Measurements from ENCODE around the gene AVP.

The AVP gene

DNA sequence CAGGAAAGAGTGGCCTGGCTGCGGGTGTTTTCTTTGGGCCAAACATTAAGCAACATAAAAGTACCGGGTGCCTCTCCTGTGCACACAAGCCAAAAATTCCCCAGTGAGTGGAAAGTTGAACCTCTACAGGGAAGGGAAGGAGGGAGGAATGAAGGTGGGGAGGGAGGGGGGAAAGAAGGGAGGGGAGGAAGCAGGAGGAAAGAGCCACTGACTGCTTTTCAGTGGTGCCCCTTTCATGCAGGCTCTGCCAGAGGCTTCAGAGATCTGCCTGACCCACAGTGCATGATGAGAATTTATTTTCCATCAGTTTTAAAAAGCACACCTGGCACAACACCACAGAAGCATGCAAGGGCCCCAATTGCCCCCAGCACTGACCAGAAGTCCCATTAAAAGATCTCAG, 27.5 kb upstream of the AVP start:
- peaks cover 13% of the 10 kb centered on the region for H3K36me3 Mint-ChIP-seq (ENCODE audit: low read depth)
- peak overlapping the region; percentile 69 for H3K27ac Mint-ChIP-seq
- no peaks in the 10 kb centered on the region for H3K27me3 Mint-ChIP-seq (ENCODE audit: low read depth, poor library complexity)
- TF ChIP-seq, protein P1, sequence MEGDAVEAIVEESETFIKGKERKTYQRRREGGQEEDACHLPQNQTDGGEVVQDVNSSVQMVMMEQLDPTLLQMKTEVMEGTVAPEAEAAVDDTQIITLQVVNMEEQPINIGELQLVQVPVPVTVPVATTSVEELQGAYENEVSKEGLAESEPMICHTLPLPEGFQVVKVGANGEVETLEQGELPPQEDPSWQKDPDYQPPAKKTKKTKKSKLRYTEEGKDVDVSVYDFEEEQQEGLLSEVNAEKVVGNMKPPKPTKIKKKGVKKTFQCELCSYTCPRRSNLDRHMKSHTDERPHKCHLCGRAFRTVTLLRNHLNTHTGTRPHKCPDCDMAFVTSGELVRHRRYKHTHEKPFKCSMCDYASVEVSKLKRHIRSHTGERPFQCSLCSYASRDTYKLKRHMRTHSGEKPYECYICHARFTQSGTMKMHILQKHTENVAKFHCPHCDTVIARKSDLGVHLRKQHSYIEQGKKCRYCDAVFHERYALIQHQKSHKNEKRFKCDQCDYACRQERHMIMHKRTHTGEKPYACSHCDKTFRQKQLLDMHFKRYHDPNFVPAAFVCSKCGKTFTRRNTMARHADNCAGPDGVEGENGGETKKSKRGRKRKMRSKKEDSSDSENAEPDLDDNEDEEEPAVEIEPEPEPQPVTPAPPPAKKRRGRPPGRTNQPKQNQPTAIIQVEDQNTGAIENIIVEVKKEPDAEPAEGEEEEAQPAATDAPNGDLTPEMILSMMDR (IDR thresholded peaks at IDR 0.05): no peak
- DNase-seq: no peak
- peaks cover 16% of the 10 kb centered on the region for H3K4me1 Mint-ChIP-seq
- H3K4me3 Mint-ChIP-seq: no peak overlapping the region
- H3K9me3 Mint-ChIP-seq: no peaks in the 10 kb centered on the region

DNA sequence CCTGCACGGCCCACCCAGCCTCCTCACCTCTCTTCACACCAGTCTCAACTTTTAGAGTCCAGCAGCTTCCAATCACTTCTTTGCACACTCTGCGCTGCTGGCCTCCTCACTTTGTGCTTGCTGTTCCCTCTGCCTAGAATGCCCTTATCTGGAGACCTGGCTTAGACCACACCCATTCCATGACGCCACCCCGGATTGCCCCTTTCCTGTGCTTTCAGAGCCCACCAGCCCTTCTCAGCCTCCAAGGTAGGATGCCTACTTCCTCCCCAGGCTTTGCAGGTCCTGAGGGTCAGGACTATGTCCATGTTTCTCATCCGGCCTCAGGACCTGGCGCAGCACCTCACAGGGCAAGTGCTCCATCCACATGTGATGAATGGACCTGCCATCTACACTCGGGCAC, 27.0 kb upstream of the AVP start:
- TF ChIP-seq, protein P1 (IDR thresholded peaks at IDR 0.05): no peak
- Mint-ChIP-seq H3K9me3 (no peaks in the 10 kb centered on the region), H3K36me3 (ENCODE audit: low read depth) (peaks cover 13% of the 10 kb centered on the region), H3K4me3 (no peak overlapping the region), H3K27ac (no peak overlapping the region), H3K27me3 (ENCODE audit: low read depth, poor library complexity) (no peaks in the 10 kb centered on the region), H3K4me1 (peaks cover 16% of the 10 kb centered on the region)
- no peak for DNase-seq

GRCh38 chr20:3109350-3110302, 25.1 kb upstream of the AVP start:
- Mint-ChIP-seq H3K4me3 (no peak overlapping the region), H3K27ac (no peak overlapping the region), H3K4me1 (peaks cover 11% of the 10 kb centered on the region), H3K36me3 (ENCODE audit: low read depth) (peaks cover 13% of the 10 kb centered on the region), H3K9me3 (no peaks in the 10 kb centered on the region), H3K27me3 (ENCODE audit: low read depth, poor library complexity) (no peaks in the 10 kb centered on the region)
- DNase-seq: no peak
- TF ChIP-seq, protein P1 (IDR thresholded peaks at IDR 0.05): no peak

GRCh38 chr20:3107464-3108025, 23.0 kb upstream of the AVP start:
- Mint-ChIP-seq H3K9me3 (no peaks in the 10 kb centered on the region), H3K27me3 (ENCODE audit: low read depth, poor library complexity) (no peaks in the 10 kb centered on the region), H3K27ac (no peak overlapping the region), H3K36me3 (ENCODE audit: low read depth) (no peaks in the 10 kb centered on the region), H3K4me3 (no peak overlapping the region), H3K4me1 (peaks cover 12% of the 10 kb centered on the region)
- TF ChIP-seq, protein P1 (IDR thresholded peaks at IDR 0.05): no peak
- DNase-seq: no peak

DNA sequence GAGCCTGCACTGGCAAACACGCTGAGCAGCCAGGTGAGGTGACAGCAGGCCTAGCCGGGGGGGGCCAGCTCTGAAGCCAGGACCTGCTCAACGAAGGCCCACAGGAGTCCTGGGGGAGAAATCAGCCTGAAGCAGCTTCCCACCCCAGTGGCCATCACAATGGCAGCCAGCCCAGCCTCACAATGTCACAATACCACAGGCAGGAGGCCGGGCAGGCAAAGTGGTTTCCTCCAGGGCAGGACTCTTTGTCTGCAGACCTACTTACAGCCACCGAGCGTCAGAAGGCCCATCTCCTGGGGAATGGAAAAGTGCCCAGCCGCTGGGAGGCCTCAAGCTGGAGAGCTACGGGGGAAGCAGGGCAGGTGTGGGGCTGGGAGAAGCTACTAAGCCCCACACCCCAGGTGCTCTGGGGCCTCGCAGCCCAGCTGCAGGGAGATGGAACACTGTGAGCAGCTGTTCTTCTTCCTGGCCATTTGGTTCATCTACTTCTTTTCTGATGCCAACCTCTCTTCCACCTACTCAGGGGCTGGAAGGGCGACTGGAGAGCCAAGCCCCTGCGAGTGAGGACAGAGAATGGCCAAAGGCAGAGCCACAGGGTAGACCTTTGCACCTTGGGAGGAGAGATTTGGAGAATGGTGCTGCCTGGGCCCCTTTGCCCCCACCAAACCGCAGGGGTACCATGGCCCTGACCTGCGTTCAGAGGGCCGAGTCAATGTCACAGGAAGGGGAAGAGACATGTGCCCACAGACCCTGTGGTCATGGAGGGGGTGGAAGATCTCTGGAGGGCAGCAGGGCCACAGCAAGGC, 22.3 kb upstream of the AVP start:
- Mint-ChIP-seq H3K4me3 (no peak overlapping the region), H3K27me3 (ENCODE audit: low read depth, poor library complexity) (no peaks in the 10 kb centered on the region), H3K4me1 (peaks cover 8% of the 10 kb centered on the region), H3K9me3 (no peaks in the 10 kb centered on the region), H3K27ac (no peak overlapping the region), H3K36me3 (ENCODE audit: low read depth) (no peaks in the 10 kb centered on the region)
- TF ChIP-seq, protein P1 (IDR thresholded peaks at IDR 0.05): no peak
- no peak for DNase-seq

Measured in nephron progenitor cell (in vitro differentiated cells).